Activated naive CD4-positive, alpha-beta T cell treated with anti-CD3 and anti-CD28 coated beads, Interleukin-2, amount 10 ng/mL, durations not matched to agents 7 days and 5 days (primary cell): Measurements from ENCODE around the gene KDM6B.

ENCODE experiments used
- CTCF ChIA-PET: fragments of 350-600 bp; sonication (Branson Sonifier 250); formaldehyde crosslinking; loops from one replicate; lab custom pipeline; 2021; ENCODE audit warnings: antibody characterized with exemption; lab: Charles Lee
- DNase-seq: peaks from one replicate; pipeline ENCODE4 v3.0.0-alpha.2; 2020
- H3K27ac Mint-ChIP-seq: one replicate; pipeline ENCODE4 v1.8.0; 2021; ENCODE audit warnings: mild to moderate bottlenecking, moderate library complexity, mixed read lengths
- H3K27me3 Mint-ChIP-seq: one replicate; pipeline ENCODE4 v1.8.0; 2021; ENCODE audit warnings: mild to moderate bottlenecking, mixed read lengths
- H3K36me3 Mint-ChIP-seq: one replicate; pipeline ENCODE4 v1.8.0; 2021; ENCODE audit warnings: mixed read lengths
- H3K4me1 Mint-ChIP-seq: one replicate; pipeline ENCODE4 v1.8.0; 2021; ENCODE audit warnings: mixed read lengths
- H3K4me3 Mint-ChIP-seq: one replicate; pipeline ENCODE4 v1.8.0; 2021; ENCODE audit warnings: mild to moderate bottlenecking, moderate library complexity, mixed read lengths
- H3K9me3 Mint-ChIP-seq: one replicate; pipeline ENCODE4 v1.8.0; 2021; ENCODE audit warnings: mixed read lengths

KDM6B gene

DNA sequence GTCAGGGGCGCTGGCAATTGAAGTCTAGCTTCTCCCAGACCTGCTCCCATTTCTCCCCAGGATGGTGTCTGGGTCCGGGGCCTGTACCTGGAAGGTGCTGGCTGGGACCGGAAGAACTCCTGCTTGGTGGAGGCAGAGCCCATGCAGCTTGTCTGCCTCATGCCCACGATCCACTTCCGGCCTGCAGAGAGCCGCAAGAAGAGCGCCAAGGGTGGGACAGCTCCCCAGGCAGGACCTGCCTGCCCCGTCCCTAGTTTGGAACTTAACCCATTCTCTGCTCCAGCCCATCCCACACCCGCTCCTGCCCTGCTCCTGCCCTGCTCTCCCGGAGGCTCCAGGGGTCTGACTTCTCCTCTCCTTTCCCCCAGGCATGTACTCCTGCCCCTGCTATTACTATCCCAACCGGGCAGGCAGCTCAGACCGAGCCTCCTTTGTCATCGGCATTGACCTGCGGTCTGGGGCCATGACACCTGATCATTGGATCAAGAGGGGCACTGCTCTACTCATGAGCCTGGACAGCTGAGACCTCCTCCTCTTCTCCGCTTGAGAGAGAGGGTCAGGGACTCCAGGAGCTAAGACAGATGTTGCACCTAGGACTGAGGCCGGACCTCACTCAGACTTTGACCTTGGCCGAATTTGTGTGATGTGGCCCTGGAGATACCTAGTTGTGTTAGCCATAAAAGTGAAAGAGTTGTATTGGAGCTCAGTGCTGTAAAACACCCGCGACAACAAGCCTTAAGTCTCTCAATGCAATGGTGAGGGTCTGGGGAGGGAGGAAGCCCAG, 814 bp upstream of the KDM6B start:
- CTCF ChIA-PET = interaction anchor here (0.7 to 3.2 kb wide), 12 partner anchors 8 to 226 kb away, joined by 3 to 38 read pairs (median 4); partner anchors contain the start of genes DNAH2 and NAA38
- DNase-seq = no peak
- Mint-ChIP-seq H3K9me3 (no peaks in the 10 kb centered on the region), H3K27ac (peak overlapping the region; percentile 40), H3K27me3 (peaks cover 47% of the 10 kb centered on the region), H3K36me3 (no peaks in the 10 kb centered on the region), H3K4me3 (peak overlapping the region; percentile 98), H3K4me1 (peaks cover 32% of the 10 kb centered on the region)

DNA sequence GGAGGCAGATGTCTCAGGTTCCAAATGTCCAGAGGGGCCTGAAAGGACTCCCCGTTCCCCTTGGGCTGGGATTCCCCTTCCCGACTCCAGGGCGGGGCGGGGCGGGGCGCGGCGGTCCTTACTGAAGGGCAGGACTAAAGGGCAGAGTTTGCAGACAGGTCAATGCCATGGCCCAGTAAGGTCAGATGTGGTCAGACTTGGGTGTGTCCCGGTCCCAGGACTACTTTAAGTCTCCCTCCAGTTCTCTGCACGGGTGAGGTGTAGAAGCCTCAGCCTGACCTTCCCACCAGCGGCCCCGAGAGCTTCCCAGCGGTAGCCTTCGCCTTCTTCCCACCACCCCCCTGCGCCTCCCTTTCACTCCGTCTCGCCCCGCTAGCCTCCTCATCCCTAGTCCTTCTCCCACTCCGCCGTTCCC, 532 bp downstream of the KDM6B start:
- peak; percentile 66 for DNase-seq
- CTCF ChIA-PET = interaction anchor here (1.0 to 3.2 kb wide), 13 partner anchors 9 to 225 kb away, joined by 3 to 38 read pairs (median 4); partner anchors contain the start of genes CNTROB, NAA38 and TRAPPC1
- Mint-ChIP-seq H3K36me3 (no peaks in the 10 kb centered on the region), H3K27me3 (peaks cover 42% of the 10 kb centered on the region), H3K4me1 (peaks cover 45% of the 10 kb centered on the region), H3K9me3 (no peaks in the 10 kb centered on the region), H3K27ac (peak overlapping the region; percentile 97), H3K4me3 (peak overlapping the region; percentile 98)

DNA sequence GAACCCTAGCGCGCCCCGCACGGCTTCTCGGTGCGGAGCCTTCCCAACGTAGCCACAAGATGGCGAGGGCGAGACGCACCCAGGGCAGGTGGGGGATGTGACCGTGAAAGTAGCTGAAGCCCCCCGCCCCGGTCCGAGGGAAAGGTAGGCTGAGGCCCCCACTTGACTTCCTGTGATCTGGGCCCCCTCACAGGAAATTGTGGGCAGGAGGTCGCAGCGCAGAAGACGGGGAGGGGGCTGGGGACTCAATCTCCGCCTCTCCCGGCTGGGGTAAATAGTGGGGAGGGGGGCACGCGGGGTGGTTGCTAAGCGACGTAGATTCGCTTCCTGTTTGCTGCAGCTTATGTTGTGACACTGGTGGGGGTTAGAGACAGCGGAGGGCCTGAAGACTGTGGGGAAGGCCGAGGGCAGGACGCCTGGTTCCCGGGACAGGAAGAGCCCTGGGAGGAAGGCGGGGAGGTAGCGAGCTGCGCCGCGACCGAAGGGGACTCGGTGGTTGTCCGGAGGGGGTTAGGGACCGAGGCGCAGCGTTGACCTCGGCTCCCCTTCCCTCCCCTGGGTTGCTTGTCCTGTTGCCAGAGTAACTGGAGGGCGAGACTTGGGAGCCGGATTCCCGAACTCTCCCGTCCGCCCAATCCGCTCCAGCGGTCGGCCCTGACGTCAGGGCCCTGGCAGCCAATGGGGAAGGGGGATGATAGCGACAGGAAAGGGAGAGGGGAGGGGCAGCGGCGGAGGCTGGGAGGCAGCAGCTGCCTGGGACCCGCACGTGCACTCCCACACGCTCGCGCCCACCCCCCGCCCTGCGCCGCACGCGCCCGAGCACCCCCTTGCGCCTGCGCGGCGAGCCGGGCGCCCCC, 1.2 kb downstream of the KDM6B start:
- Mint-ChIP-seq H3K27ac (peak overlapping the region; percentile 97), H3K36me3 (peaks cover 3% of the 10 kb centered on the region), H3K4me3 (peak overlapping the region; percentile 98), H3K9me3 (no peaks in the 10 kb centered on the region), H3K4me1 (peaks cover 51% of the 10 kb centered on the region), H3K27me3 (peaks cover 41% of the 10 kb centered on the region)
- peak; percentile 94 for DNase-seq
- CTCF ChIA-PET = interaction anchor here (1.0 to 3.2 kb wide), 13 partner anchors 10 to 223 kb away, joined by 3 to 38 read pairs (median 4); partner anchors contain the start of genes CNTROB, NAA38 and TRAPPC1

DNA sequence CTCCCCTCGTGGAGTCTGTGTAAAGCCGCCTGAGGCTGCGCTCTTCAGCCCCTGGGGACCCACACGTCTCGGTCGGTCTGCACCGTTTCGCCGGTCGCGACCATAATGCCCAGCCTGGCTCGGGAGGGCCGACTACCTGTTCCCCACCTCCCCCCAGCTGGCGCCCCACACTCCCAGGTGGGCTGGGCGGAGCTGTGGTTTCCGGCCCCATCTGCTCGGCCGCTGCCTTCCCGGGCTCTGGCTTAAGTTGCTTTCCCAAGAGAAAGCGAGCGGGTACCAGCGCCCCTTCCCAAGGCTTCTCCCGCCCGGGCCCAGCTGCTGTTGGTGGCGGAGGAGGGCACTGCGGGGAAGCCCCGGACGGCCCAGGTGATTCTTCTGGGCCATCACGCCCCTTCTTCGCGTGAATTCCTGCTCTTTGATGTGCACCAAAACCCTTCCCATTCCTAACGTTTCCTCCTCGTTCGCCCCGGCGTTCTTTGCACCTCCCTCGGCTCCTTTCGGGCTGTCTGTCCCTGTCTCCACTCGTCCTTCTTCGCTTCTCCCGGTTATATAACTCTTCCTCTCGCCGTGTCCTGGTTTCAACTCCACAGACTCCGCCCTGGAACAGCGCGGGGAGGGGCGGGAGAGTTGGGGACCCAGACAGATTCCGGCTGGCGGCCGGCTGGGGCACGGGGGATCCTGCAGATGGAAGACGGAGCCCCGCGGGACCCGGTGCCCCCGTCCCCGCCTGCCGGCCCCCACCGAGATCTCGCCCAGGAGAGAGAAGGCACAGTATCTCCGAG, 2.0 kb downstream of the KDM6B start:
- Mint-ChIP-seq H3K4me3 (peak overlapping the region; percentile 98), H3K36me3 (peaks cover 8% of the 10 kb centered on the region), H3K27ac (peak overlapping the region; percentile 90), H3K27me3 (peaks cover 33% of the 10 kb centered on the region), H3K9me3 (no peaks in the 10 kb centered on the region), H3K4me1 (peaks cover 59% of the 10 kb centered on the region)
- DNase-seq = peak; percentile 59
- CTCF ChIA-PET = interaction anchor here (1.0 to 3.2 kb wide), 10 partner anchors 10 to 154 kb away, joined by 3 to 38 read pairs (median 4); partner anchors contain the start of genes CNTROB, NAA38 and TRAPPC1

DNA sequence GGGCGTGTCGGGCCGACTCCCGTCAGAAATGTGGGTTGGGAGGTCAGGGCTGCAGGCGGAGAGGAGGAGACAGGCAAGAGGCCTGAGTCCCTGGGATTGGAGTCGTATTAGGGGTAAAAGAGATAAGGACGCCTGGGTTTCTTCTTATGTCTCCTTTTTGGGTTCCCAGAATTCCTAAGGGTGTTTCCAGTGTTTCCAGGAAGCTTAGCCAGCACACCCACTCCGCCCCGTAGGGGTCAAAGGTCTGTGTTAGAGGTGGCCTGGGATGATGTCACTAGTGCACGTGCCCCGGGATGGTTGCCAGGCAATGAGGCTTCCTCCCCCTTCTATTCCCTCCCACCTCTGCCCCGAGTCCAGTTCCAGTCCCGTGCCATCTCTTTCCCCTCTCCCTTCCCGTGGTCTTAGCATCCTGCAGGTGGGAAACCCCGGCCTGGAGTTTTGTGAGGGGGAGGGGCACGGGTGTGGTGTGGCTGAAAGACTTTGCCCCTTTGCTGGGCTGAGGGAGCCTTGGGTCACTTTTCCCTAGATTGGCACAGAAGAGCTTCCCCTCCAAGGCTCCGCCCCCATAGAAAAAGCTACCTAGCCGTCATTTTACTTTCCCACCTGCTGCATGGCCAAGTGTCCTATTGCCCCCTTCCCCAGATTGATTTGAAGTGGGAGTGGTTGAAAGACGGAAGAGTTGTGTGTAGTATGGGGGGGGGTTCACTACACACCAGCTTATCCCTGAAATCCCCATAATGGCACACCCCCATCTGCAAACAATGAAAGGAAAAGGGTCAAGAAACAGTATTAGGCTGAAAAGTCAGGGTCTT, 2.8 kb downstream of the KDM6B start:
- H3K27me3 Mint-ChIP-seq = peaks cover 25% of the 10 kb centered on the region
- peaks cover 8% of the 10 kb centered on the region for H3K36me3 Mint-ChIP-seq
- peak overlapping the region; percentile 98 for H3K4me3 Mint-ChIP-seq
- DNase-seq = peak; percentile 73
- CTCF ChIA-PET = interaction anchor here (1.3 to 3.0 kb wide), 3 partner anchors 14 to 204 kb away, joined by 3 to 15 read pairs (median 3); no protein-coding TSS in a partner anchor
- H3K4me1 Mint-ChIP-seq = peaks cover 65% of the 10 kb centered on the region
- H3K27ac Mint-ChIP-seq = peak overlapping the region; percentile 90
- H3K9me3 Mint-ChIP-seq = no peaks in the 10 kb centered on the region

DNA sequence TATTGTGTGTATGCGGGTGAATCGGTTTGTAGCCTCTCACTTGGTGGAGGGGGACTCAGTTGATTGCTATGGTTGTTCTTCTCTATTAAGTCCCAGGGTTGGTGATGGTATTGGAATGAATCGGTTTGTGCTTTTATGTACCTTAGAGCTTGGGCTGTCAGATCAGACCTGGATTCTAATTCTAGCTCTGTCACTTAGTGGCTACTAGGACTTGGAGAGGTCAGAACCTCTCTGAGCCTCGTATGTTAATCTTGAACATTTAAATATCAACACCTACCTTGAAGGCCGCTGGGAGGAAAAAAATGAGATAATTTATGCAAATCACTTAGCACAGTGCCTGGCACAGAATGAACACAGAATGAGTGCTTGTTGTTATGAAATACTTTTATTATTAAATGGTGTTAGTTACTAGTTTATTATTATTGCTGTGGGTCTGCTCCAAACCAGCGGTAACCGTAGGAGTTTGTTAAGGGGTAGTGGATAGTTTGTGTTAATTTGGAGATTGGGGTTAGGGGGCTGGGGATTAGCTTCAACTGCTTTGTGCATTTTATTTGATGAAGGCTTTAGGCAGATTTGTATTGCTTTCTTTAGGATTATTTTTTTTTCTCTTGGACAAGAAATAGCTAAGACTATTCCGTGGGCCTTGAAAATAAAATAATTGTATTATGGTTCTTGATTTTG, 3.5 kb downstream of the KDM6B start:
- H3K9me3 Mint-ChIP-seq = no peaks in the 10 kb centered on the region
- peaks cover 71% of the 10 kb centered on the region for H3K4me1 Mint-ChIP-seq
- H3K27ac Mint-ChIP-seq = peak overlapping the region; percentile 90
- peaks cover 8% of the 10 kb centered on the region for H3K36me3 Mint-ChIP-seq
- CTCF ChIA-PET = interaction anchor here (1.3 to 3.0 kb wide), 3 partner anchors 13 to 204 kb away, joined by 3 to 15 read pairs (median 3); no protein-coding TSS in a partner anchor
- peaks cover 18% of the 10 kb centered on the region for H3K27me3 Mint-ChIP-seq
- H3K4me3 Mint-ChIP-seq = peak overlapping the region; percentile 98
- DNase-seq = no peak

DNA sequence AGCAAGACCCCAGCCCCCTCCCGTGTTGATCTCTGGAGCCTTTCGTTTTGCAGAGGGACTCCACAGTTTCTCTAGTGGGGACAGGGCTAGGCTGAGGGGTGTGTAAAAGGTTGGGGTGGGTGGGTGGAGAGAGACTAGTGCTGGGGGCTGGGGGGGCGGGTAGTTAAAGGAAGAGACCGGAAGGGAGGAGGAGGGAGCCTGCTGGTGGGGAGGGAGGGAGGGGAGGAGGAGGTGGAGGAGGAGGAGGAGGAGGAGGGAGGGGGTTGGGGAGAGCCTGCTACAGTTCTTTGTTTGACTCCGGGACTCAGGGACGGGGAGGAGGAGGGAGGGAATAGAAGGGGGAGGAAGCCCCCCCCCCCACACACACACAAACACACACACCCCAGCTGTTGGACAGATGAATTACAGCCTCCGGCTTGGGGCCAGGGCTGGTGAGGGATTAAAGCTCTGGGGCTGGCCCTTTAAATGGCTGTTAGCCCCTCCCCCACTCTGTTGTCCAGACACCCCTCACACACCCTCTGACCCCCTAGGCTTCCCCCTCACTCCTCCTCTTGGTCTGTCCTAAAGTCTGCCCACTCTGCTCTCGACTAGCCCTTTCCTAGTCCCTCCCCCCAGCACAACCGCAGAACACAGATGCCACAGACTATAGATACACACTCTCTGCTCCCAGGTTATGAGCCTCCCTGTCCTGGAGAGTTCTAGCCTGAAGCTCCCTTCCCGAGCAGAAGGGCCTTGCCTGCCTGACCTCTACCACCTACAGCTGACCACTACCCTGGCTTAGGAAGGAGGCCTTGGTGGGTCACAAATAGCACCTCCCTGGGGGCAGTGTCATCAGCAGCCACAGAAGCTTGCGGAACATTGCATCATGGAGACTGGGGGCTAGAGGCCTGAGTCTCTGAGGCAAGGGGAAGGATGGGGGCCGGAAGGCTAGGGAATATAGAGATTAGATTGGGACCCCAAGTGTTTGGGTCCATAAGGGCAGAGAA, 4.4 kb downstream of the KDM6B start:
- peak overlapping the region; percentile 67 for H3K27ac Mint-ChIP-seq
- peaks cover 67% of the 10 kb centered on the region for H3K4me1 Mint-ChIP-seq
- peaks cover 8% of the 10 kb centered on the region for H3K36me3 Mint-ChIP-seq
- peak overlapping the region; percentile 98 for H3K4me3 Mint-ChIP-seq
- CTCF ChIA-PET = interaction anchor here (0.6 to 3.0 kb wide), 5 partner anchors 12 to 203 kb away, joined by 3 to 15 read pairs (median 4); partner anchors contain the start of gene NAA38
- DNase-seq = peak; percentile 52
- H3K9me3 Mint-ChIP-seq = no peaks in the 10 kb centered on the region
- peaks cover 11% of the 10 kb centered on the region for H3K27me3 Mint-ChIP-seq

DNA sequence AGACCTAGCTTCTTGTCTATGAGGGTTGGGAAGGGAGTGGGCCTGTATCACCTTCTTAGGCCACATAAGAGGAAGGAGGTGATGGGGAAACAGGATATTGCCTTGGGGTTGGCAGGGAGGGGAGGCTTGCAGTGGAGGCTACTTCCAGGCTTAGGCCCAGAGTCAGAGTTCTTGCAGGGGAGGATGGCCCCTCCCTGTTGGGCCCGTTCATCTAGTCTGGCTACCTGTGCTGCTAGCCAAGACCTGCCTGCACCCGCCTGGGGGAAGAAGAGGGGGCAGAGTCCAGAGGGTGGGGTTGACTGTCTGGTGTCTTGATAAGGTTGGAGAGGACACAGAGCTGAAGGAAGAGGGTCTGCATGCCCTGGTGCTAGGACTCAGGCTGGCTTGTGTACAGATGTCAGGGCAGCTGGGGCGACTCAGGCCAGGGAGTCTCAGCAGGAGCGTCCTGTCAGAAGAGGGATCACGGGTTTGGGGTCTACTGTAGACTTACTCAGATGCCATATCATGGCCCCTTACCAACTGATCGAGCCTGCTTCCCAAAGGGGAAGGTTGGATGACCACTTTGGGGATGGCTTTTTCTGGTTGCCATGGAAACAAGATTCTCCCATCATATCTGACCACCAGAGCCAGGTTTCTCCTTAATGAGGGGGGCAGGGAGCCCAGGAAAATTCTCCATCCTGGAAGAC, 5.3 kb downstream of the KDM6B start:
- H3K27ac Mint-ChIP-seq = peak overlapping the region; percentile 67
- H3K4me3 Mint-ChIP-seq = peak overlapping the region; percentile 56
- H3K36me3 Mint-ChIP-seq = peaks cover 8% of the 10 kb centered on the region
- H3K4me1 Mint-ChIP-seq = peaks cover 64% of the 10 kb centered on the region
- no peaks in the 10 kb centered on the region for H3K9me3 Mint-ChIP-seq
- H3K27me3 Mint-ChIP-seq = peaks cover 6% of the 10 kb centered on the region
- DNase-seq = peak; percentile 33
- CTCF ChIA-PET = interaction anchor here (0.6 to 3.0 kb wide), 4 partner anchors 11 to 151 kb away, joined by 3 to 15 read pairs (median 4); partner anchors contain the start of gene NAA38

DNA sequence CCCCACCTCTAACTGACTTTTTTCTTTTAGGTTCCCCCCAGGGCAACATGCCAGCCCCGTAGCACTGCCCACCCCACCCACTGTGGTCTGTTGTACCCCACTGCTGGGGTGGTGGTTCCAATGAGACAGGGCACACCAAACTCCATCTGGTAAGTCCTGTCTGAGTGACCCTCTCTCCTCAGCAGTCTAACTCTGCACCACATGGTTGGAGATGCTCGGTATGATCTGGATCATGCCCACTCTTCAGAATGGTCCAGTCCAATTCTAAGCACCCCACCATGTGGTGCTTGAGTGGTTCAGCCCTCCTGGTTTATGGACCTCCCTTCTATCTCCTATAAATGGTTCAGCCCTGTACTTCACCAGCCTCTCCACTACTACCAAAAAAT, 5.9 kb downstream of the KDM6B start:
- H3K4me3 Mint-ChIP-seq = no peak overlapping the region
- CTCF ChIA-PET = interaction anchor here (1.4 to 3.0 kb wide), 3 partner anchors 11 to 150 kb away, joined by 4 to 15 read pairs (median 4); no protein-coding TSS in a partner anchor
- peaks cover 6% of the 10 kb centered on the region for H3K27me3 Mint-ChIP-seq
- H3K4me1 Mint-ChIP-seq = peaks cover 65% of the 10 kb centered on the region
- no peak overlapping the region for H3K27ac Mint-ChIP-seq
- H3K36me3 Mint-ChIP-seq = peaks cover 8% of the 10 kb centered on the region
- DNase-seq = no peak
- H3K9me3 Mint-ChIP-seq = no peaks in the 10 kb centered on the region

DNA sequence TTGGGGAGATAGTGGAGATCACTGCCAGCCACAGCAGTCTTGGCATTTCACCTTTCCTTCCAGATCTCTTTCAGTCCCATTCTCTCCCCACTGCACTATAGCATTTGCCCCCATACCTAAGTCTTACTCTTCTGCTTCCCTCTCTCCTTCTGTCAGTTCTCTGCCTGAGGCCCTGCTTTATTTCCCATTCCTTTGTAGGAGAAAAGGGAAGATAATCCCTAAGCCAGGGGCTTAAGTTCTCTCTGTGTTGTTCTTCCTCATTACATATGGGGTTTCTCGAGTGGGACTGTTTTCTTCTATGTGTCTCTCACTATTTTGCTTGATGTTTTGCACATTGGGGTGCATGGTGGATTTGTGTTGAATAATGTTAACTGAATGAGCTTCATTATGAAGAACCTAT, 6.4 kb downstream of the KDM6B start:
- Mint-ChIP-seq H3K27ac (peak overlapping the region; percentile 0), H3K36me3 (peaks cover 8% of the 10 kb centered on the region)

More for the DNA sequence above, 6.4 kb downstream of the KDM6B start:
- peak overlapping the region; percentile 79 for H3K4me3 Mint-ChIP-seq
- H3K4me1 Mint-ChIP-seq = peaks cover 68% of the 10 kb centered on the region
- DNase-seq = no peak
- CTCF ChIA-PET = interaction anchor here (1.2 to 2.0 kb wide), 3 partner anchors 8 to 149 kb away, joined by 3 to 4 read pairs (median 4); no protein-coding TSS in a partner anchor
- H3K9me3 Mint-ChIP-seq = no peaks in the 10 kb centered on the region
- peaks cover 6% of the 10 kb centered on the region for H3K27me3 Mint-ChIP-seq
